Uterus (tissue), 2 donors: ENCODE measurements around the gene PTEN.

Source experiments
- POLR2A ChIP-seq, 2 donors: fragments of 450-650 bp; IDR thresholded peaks; one replicate each; pipeline ENCODE4 v1.6.1; 2016; ENCODE audit warnings: antibody characterized with exemption in 2 of 2, mild to moderate bottlenecking in 1 of 2, moderate library complexity in 1 of 2
- TF ChIP-seq, protein P1 (sequence below), 4 experiments: fragments of 200-600 bp in 2 of 4; fragments of 450-650 bp in 2 of 4; sonication (generic) in 2 of 4; IDR thresholded peaks; one replicate each; pipeline ENCODE4 v1.5.1; 2016 to 2019; ENCODE audit warnings: antibody characterized with exemption in 4 of 4, mild to moderate bottlenecking in 2 of 4, moderate library complexity in 1 of 4

DNA sequence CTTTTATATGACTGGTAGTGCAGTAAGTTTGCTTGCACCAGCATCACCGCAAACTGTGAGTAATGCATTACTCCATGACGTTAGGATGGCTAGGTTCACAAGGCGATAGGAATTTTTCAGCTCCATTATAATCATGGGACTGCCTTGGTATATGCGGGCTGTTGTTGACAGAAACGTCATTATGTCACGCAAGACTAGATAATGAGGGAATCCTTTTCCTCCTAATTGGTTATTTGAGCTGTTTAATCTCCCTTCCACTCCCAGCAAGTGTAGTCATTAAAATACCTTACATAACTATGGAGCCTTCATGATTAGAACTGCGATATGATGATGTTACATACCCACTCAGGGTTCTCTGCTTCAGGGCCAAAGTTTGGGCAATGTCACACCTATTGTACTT is 17.4 kb upstream of the PTEN start:
- TF ChIP-seq, protein P1, sequence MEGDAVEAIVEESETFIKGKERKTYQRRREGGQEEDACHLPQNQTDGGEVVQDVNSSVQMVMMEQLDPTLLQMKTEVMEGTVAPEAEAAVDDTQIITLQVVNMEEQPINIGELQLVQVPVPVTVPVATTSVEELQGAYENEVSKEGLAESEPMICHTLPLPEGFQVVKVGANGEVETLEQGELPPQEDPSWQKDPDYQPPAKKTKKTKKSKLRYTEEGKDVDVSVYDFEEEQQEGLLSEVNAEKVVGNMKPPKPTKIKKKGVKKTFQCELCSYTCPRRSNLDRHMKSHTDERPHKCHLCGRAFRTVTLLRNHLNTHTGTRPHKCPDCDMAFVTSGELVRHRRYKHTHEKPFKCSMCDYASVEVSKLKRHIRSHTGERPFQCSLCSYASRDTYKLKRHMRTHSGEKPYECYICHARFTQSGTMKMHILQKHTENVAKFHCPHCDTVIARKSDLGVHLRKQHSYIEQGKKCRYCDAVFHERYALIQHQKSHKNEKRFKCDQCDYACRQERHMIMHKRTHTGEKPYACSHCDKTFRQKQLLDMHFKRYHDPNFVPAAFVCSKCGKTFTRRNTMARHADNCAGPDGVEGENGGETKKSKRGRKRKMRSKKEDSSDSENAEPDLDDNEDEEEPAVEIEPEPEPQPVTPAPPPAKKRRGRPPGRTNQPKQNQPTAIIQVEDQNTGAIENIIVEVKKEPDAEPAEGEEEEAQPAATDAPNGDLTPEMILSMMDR (IDR thresholded peaks at IDR 0.05), result no peak
- TF ChIP-seq POLR2A (IDR thresholded peaks at IDR 0.05), result no peak
